GM23338 (cell line): ENCODE measurements around the gene MEI1. TPM values are rescaled to one million over a fixed set of nuclear protein-coding genes. Genes with fewer than 3 reads are reported as not detected.

Experiments used
- ATAC-seq: fragments of 200-7000 bp; cut with Tn5 transposase; 3 replicates; pipeline ENCODE4 v1.9.1; 2020
- DNase-seq: peaks from one replicate; pipeline ENCODE4 v3.0.0-alpha.2; 2015; ENCODE audit warnings: low spot score
- H2AFZ ChIP-seq: fragments of 200-600 bp; sonication (generic); 2 replicates; pipeline ENCODE4 v1.8.0; 2016; ENCODE audit warnings: antibody characterized with exemption, mild to moderate bottlenecking, moderate library complexity
- H3F3A ChIP-seq: fragments of 200-600 bp; sonication (generic); replicated peaks from 2 replicates; pipeline ENCODE4 v1.8.0; 2017; ENCODE audit warnings: antibody characterized with exemption, mixed run types, low read depth
- H3K27ac ChIP-seq: fragments of 200-600 bp; sonication (generic); 2 replicates; pipeline ENCODE4 v1.6.1; 2016; ENCODE audit warnings: low read depth
- H3K27me3 ChIP-seq: fragments of 200-600 bp; sonication (generic); 2 replicates; pipeline ENCODE4 v1.8.0; 2016; ENCODE audit warnings: mild to moderate bottlenecking, mixed run types, moderate library complexity; ENCODE audit not compliant: insufficient read depth
- H3K36me3 ChIP-seq: fragments of 200-600 bp; sonication (generic); 2 replicates; pipeline ENCODE4 v1.8.0; 2016; ENCODE audit warnings: mild to moderate bottlenecking; ENCODE audit not compliant: insufficient read depth
- H3K4me1 ChIP-seq: fragments of 200-600 bp; sonication (generic); 2 replicates; pipeline ENCODE4 v1.8.0; 2016; ENCODE audit warnings: mild to moderate bottlenecking, moderate library complexity; ENCODE audit not compliant: insufficient read depth
- H3K4me2 ChIP-seq: fragments of 200-600 bp; sonication (generic); 2 replicates; pipeline ENCODE4 v1.7.1; 2017; ENCODE audit warnings: mixed run types
- H3K4me3 ChIP-seq: fragments of 200-600 bp; sonication (generic); 2 replicates; pipeline ENCODE4 v1.6.1; 2016; ENCODE audit warnings: mixed run types
- H3K79me2 ChIP-seq: fragments of 200-600 bp; sonication (generic); replicated peaks from 2 replicates; pipeline ENCODE4 v1.8.0; 2017; ENCODE audit warnings: mild to moderate bottlenecking; ENCODE audit not compliant: insufficient read depth
- H3K9me2 ChIP-seq: fragments of 200-600 bp; sonication (generic); 2 replicates; pipeline ENCODE4 v1.8.0; 2017; ENCODE audit not compliant: insufficient read depth
- H4K20me1 ChIP-seq: fragments of 200-600 bp; sonication (generic); replicated peaks from 2 replicates; pipeline ENCODE4 v1.8.0; 2017; ENCODE audit warnings: mild to moderate bottlenecking; ENCODE audit not compliant: insufficient read depth
- H3K27ac Mint-ChIP-seq: 2 replicates; pipeline ENCODE4 v1.8.0; 2020; ENCODE audit warnings: inconsistent platforms, mild to moderate bottlenecking, moderate library complexity, mixed read lengths
- H3K27me3 Mint-ChIP-seq: 3 replicates; pipeline ENCODE4 v1.8.0; 2022; ENCODE audit warnings: low read depth, mild to moderate bottlenecking, moderate library complexity, mixed read lengths, inconsistent platforms; ENCODE audit not compliant: insufficient read depth, poor library complexity
- H3K36me3 Mint-ChIP-seq: 3 replicates; pipeline ENCODE4 v1.8.0; 2021; ENCODE audit warnings: low read depth, mild to moderate bottlenecking, inconsistent platforms, moderate library complexity, mixed read lengths
- H3K4me1 Mint-ChIP-seq: 3 replicates; pipeline ENCODE4 v1.8.0; 2020; ENCODE audit warnings: mild to moderate bottlenecking, inconsistent platforms, mixed read lengths
- H3K4me3 Mint-ChIP-seq: 3 replicates; pipeline ENCODE4 v1.8.0; 2021; ENCODE audit warnings: moderate library complexity, mild to moderate bottlenecking, inconsistent platforms, mixed read lengths
- H3K9me3 Mint-ChIP-seq: 3 replicates; pipeline ENCODE4 v1.8.0; 2020; ENCODE audit warnings: moderate library complexity, mild to moderate bottlenecking, inconsistent platforms, mixed read lengths
- CTCF ChIP-seq, 2 experiments: fragments of 200-600 bp in 1 of 2; sonication (generic) in 1 of 2; conservative IDR thresholded peaks; 2 replicates each; pipeline versions ENCODE4 v1.5.1 to v1.6.1; 2016 to 2017; ENCODE audit warnings: antibody characterized with exemption in 2 of 2, low read depth in 2 of 2, mild to moderate bottlenecking in 2 of 2, moderate library complexity in 1 of 2
- JUNB ChIP-seq: IDR thresholded peaks from one replicate; pipeline ENCODE4 v1.6.1; 2016; ENCODE audit warnings: antibody characterized with exemption; ENCODE audit not compliant: unreplicated experiment
- POLR2AphosphoS5 ChIP-seq: IDR thresholded peaks from 2 replicates; pipeline ENCODE4 v1.6.1; 2016; ENCODE audit warnings: antibody characterized with exemption, low read depth
- REST ChIP-seq: IDR thresholded peaks from one replicate; pipeline ENCODE4 v1.6.1; 2018; ENCODE audit warnings: antibody characterized with exemption; ENCODE audit not compliant: unreplicated experiment
- ZNF462 ChIP-seq: fragments of 250-450 bp; sonication (Bioruptor Pico); IDR thresholded peaks from 2 replicates; pipeline ENCODE4 v1.5.0; 2020; ENCODE audit warnings: mild to moderate bottlenecking, moderate library complexity
- polyA plus RNA-seq: library from polyadenylated mRNA; unstranded; fragments of >200 nt; fragmentation: Nextera tagmentation; extraction: Ambion mirVana; gene quantifications from 2 replicates; pipeline ENCODE4 v1.2.1, GENCODE V29; 2016
- total RNA-seq: library from RNA; depleted of rRNA; stranded (reverse); fragments of >200 nt; shearing (Covaris generic); gene quantifications from 2 replicates; pipeline ENCODE4 v1.2.3, GENCODE V29; 2014

The MEI1 gene
- total and polyA plus RNA-seq, 2 experiments from 2014 or later, result 0.28 to 0.87 TPM

GRCh38 chr22:41746567-41747400 lies 47.5 kb downstream of the MEI1 start:
- peak; percentile 93 for DNase-seq
- TF ChIP-seq JUNB, result no peak
- TF ChIP-seq CTCF (conservative IDR thresholded peaks at IDR 0.05; ENCODE audit: low read depth in 2 of 2), result peak; percentile 64 to 93
- no peaks in the 10 kb centered on the region for H3K9me3 Mint-ChIP-seq
- H2AFZ ChIP-seq, result no peak overlapping the region
- H3K9me2 ChIP-seq, result no peaks in the 10 kb centered on the region
- no peaks in the 10 kb centered on the region for H3K4me1 ChIP-seq
- no peaks in the 10 kb centered on the region for H3K4me1 Mint-ChIP-seq
- H3K4me3 Mint-ChIP-seq, result no peak overlapping the region
- no peaks in the 10 kb centered on the region for H4K20me1 ChIP-seq
- no peak overlapping the region for H3K27ac ChIP-seq
- H3K79me2 ChIP-seq, result no peaks in the 10 kb centered on the region
- no peaks in the 10 kb centered on the region for H3F3A ChIP-seq
- ATAC-seq, result peak; percentile 98
- H3K27ac Mint-ChIP-seq, result no peak overlapping the region
- no peaks in the 10 kb centered on the region for H3K27me3 ChIP-seq
- no peaks in the 10 kb centered on the region for H3K36me3 Mint-ChIP-seq
- no peak overlapping the region for H3K4me2 ChIP-seq
- no peaks in the 10 kb centered on the region for H3K36me3 ChIP-seq
- no peak overlapping the region for H3K4me3 ChIP-seq
- H3K27me3 Mint-ChIP-seq, result peaks cover 5% of the 10 kb centered on the region

- no peak overlapping the region for H3K4me3 ChIP-seq
- H3K27ac ChIP-seq, result no peak overlapping the region
- Mint-ChIP-seq H3K27ac (no peak overlapping the region), H3K4me1 (peaks cover 14% of the 10 kb centered on the region), H3K27me3 (peaks cover 5% of the 10 kb centered on the region), H3K9me3 (no peaks in the 10 kb centered on the region; the same call in 2 of the 3 replicates), H3K4me3 (no peak overlapping the region), H3K36me3 (no peaks in the 10 kb centered on the region)
- no peaks in the 10 kb centered on the region for H3F3A ChIP-seq
- peaks cover 5% of the 10 kb centered on the region for H3K4me1 ChIP-seq
- no peak overlapping the region for H2AFZ ChIP-seq
- no peaks in the 10 kb centered on the region for H3K79me2 ChIP-seq
- no peaks in the 10 kb centered on the region for H3K36me3 ChIP-seq
- no peaks in the 10 kb centered on the region for H3K9me2 ChIP-seq
- H4K20me1 ChIP-seq, result no peaks in the 10 kb centered on the region
- no peak for ATAC-seq
- no peak for TF ChIP-seq REST
- TF ChIP-seq ZNF462, result no peak
- no peak for TF ChIP-seq POLR2AphosphoS5
- H3K27me3 ChIP-seq, result no peaks in the 10 kb centered on the region
- no peak overlapping the region for H3K4me2 ChIP-seq
- DNase-seq, result no peak
Observed at GRCh38 chr22:41752011-41752970, 53.0 kb downstream of the MEI1 start.
